GM23338 (cell line): ENCODE data around the gene SYT12. TPM values are rescaled to one million over a fixed set of nuclear protein-coding genes. Genes with fewer than 3 reads are reported as not detected.

Source experiments
- ATAC-seq: fragments of 200-7000 bp; cut with Tn5 transposase; 3 replicates; pipeline ENCODE4 v1.9.1; 2020
- DNase-seq: peaks from one replicate; pipeline ENCODE4 v3.0.0-alpha.2; 2015; ENCODE audit warnings: low spot score
- H2AFZ ChIP-seq: fragments of 200-600 bp; sonication (generic); 2 replicates; pipeline ENCODE4 v1.8.0; 2016; ENCODE audit warnings: antibody characterized with exemption, mild to moderate bottlenecking, moderate library complexity
- H3F3A ChIP-seq: fragments of 200-600 bp; sonication (generic); replicated peaks from 2 replicates; pipeline ENCODE4 v1.8.0; 2017; ENCODE audit warnings: antibody characterized with exemption, mixed run types, low read depth
- H3K27ac ChIP-seq: fragments of 200-600 bp; sonication (generic); 2 replicates; pipeline ENCODE4 v1.6.1; 2016; ENCODE audit warnings: low read depth
- H3K27me3 ChIP-seq: fragments of 200-600 bp; sonication (generic); 2 replicates; pipeline ENCODE4 v1.8.0; 2016; ENCODE audit warnings: mild to moderate bottlenecking, mixed run types, moderate library complexity; ENCODE audit not compliant: insufficient read depth
- H3K36me3 ChIP-seq: fragments of 200-600 bp; sonication (generic); 2 replicates; pipeline ENCODE4 v1.8.0; 2016; ENCODE audit warnings: mild to moderate bottlenecking; ENCODE audit not compliant: insufficient read depth
- H3K4me1 ChIP-seq: fragments of 200-600 bp; sonication (generic); 2 replicates; pipeline ENCODE4 v1.8.0; 2016; ENCODE audit warnings: mild to moderate bottlenecking, moderate library complexity; ENCODE audit not compliant: insufficient read depth
- H3K4me2 ChIP-seq: fragments of 200-600 bp; sonication (generic); 2 replicates; pipeline ENCODE4 v1.7.1; 2017; ENCODE audit warnings: mixed run types
- H3K4me3 ChIP-seq: fragments of 200-600 bp; sonication (generic); 2 replicates; pipeline ENCODE4 v1.6.1; 2016; ENCODE audit warnings: mixed run types
- H3K79me2 ChIP-seq: fragments of 200-600 bp; sonication (generic); replicated peaks from 2 replicates; pipeline ENCODE4 v1.8.0; 2017; ENCODE audit warnings: mild to moderate bottlenecking; ENCODE audit not compliant: insufficient read depth
- H3K9me2 ChIP-seq: fragments of 200-600 bp; sonication (generic); 2 replicates; pipeline ENCODE4 v1.8.0; 2017; ENCODE audit not compliant: insufficient read depth
- H4K20me1 ChIP-seq: fragments of 200-600 bp; sonication (generic); replicated peaks from 2 replicates; pipeline ENCODE4 v1.8.0; 2017; ENCODE audit warnings: mild to moderate bottlenecking; ENCODE audit not compliant: insufficient read depth
- H3K27ac Mint-ChIP-seq: 2 replicates; pipeline ENCODE4 v1.8.0; 2020; ENCODE audit warnings: inconsistent platforms, mild to moderate bottlenecking, moderate library complexity, mixed read lengths
- H3K27me3 Mint-ChIP-seq: 3 replicates; pipeline ENCODE4 v1.8.0; 2022; ENCODE audit warnings: low read depth, mild to moderate bottlenecking, moderate library complexity, mixed read lengths, inconsistent platforms; ENCODE audit not compliant: insufficient read depth, poor library complexity
- H3K36me3 Mint-ChIP-seq: 3 replicates; pipeline ENCODE4 v1.8.0; 2021; ENCODE audit warnings: low read depth, mild to moderate bottlenecking, inconsistent platforms, moderate library complexity, mixed read lengths
- H3K4me1 Mint-ChIP-seq: 3 replicates; pipeline ENCODE4 v1.8.0; 2020; ENCODE audit warnings: mild to moderate bottlenecking, inconsistent platforms, mixed read lengths
- H3K4me3 Mint-ChIP-seq: 3 replicates; pipeline ENCODE4 v1.8.0; 2021; ENCODE audit warnings: moderate library complexity, mild to moderate bottlenecking, inconsistent platforms, mixed read lengths
- H3K9me3 Mint-ChIP-seq: 3 replicates; pipeline ENCODE4 v1.8.0; 2020; ENCODE audit warnings: moderate library complexity, mild to moderate bottlenecking, inconsistent platforms, mixed read lengths
- EZH2phosphoT487 ChIP-seq: fragments of 200-600 bp; sonication (generic); IDR thresholded peaks from one replicate; pipeline ENCODE4 v1.8.1; 2018; ENCODE audit warnings: antibody characterized with exemption; ENCODE audit not compliant: unreplicated experiment
- JUNB ChIP-seq: IDR thresholded peaks from one replicate; pipeline ENCODE4 v1.6.1; 2016; ENCODE audit warnings: antibody characterized with exemption; ENCODE audit not compliant: unreplicated experiment
- NANOG ChIP-seq: IDR thresholded peaks from 2 replicates; pipeline ENCODE4 v1.6.1; 2016; ENCODE audit warnings: antibody characterized with exemption, borderline replicate concordance
- POLR2AphosphoS5 ChIP-seq: IDR thresholded peaks from 2 replicates; pipeline ENCODE4 v1.6.1; 2016; ENCODE audit warnings: antibody characterized with exemption, low read depth
- ZNF114 ChIP-seq: fragments of 250-450 bp; sonication (Bioruptor Pico); IDR thresholded peaks from 2 replicates; pipeline ENCODE4 v1.5.0; 2020; ENCODE audit warnings: mild to moderate bottlenecking, moderate library complexity
- polyA plus RNA-seq: library from polyadenylated mRNA; unstranded; fragments of >200 nt; fragmentation: Nextera tagmentation; extraction: Ambion mirVana; gene quantifications from 2 replicates; pipeline ENCODE4 v1.2.1, GENCODE V29; 2016
- total RNA-seq: library from RNA; depleted of rRNA; stranded (reverse); fragments of >200 nt; shearing (Covaris generic); gene quantifications from 2 replicates; pipeline ENCODE4 v1.2.3, GENCODE V29; 2014
- TF ChIP-seq, protein P1 (sequence below): fragments of 250-450 bp; sonication (Bioruptor Pico); IDR thresholded peaks from 2 replicates; pipeline ENCODE4 v1.5.0; 2020; ENCODE audit warnings: mild to moderate bottlenecking, moderate library complexity
- TF ChIP-seq, protein P2 (sequence below): IDR thresholded peaks from one replicate; pipeline ENCODE4 v1.6.1; 2018; ENCODE audit warnings: antibody characterized with exemption; ENCODE audit not compliant: unreplicated experiment
- TF ChIP-seq, protein P3 (sequence below): IDR thresholded peaks from 2 replicates; pipeline ENCODE4 v1.6.1; 2016; ENCODE audit warnings: antibody characterized with exemption

The SYT12 gene
- total and polyA plus RNA-seq, 2 experiments from 2014 or later = 0.92 to 2.5 TPM

DNA sequence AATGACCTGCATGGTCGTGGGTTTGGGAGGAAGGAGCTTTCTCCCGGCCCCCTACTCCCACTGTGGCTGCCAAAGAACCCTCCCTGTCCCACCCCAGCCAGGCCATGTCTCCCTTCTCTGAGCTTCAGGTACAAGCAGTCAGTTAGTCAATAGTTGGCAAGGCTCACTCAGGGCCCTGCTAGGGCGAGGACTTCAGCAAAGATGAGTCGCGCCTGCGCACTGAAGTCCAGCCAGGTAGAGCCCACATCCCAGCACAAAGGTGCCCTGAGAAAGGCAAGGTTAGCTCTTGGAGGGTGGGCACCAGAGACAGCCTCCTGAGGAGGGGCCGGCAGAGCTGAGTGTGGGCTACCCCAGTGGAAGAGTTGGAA, 36.8 kb upstream of the SYT12 start (continued):
- TF ChIP-seq, protein P1, sequence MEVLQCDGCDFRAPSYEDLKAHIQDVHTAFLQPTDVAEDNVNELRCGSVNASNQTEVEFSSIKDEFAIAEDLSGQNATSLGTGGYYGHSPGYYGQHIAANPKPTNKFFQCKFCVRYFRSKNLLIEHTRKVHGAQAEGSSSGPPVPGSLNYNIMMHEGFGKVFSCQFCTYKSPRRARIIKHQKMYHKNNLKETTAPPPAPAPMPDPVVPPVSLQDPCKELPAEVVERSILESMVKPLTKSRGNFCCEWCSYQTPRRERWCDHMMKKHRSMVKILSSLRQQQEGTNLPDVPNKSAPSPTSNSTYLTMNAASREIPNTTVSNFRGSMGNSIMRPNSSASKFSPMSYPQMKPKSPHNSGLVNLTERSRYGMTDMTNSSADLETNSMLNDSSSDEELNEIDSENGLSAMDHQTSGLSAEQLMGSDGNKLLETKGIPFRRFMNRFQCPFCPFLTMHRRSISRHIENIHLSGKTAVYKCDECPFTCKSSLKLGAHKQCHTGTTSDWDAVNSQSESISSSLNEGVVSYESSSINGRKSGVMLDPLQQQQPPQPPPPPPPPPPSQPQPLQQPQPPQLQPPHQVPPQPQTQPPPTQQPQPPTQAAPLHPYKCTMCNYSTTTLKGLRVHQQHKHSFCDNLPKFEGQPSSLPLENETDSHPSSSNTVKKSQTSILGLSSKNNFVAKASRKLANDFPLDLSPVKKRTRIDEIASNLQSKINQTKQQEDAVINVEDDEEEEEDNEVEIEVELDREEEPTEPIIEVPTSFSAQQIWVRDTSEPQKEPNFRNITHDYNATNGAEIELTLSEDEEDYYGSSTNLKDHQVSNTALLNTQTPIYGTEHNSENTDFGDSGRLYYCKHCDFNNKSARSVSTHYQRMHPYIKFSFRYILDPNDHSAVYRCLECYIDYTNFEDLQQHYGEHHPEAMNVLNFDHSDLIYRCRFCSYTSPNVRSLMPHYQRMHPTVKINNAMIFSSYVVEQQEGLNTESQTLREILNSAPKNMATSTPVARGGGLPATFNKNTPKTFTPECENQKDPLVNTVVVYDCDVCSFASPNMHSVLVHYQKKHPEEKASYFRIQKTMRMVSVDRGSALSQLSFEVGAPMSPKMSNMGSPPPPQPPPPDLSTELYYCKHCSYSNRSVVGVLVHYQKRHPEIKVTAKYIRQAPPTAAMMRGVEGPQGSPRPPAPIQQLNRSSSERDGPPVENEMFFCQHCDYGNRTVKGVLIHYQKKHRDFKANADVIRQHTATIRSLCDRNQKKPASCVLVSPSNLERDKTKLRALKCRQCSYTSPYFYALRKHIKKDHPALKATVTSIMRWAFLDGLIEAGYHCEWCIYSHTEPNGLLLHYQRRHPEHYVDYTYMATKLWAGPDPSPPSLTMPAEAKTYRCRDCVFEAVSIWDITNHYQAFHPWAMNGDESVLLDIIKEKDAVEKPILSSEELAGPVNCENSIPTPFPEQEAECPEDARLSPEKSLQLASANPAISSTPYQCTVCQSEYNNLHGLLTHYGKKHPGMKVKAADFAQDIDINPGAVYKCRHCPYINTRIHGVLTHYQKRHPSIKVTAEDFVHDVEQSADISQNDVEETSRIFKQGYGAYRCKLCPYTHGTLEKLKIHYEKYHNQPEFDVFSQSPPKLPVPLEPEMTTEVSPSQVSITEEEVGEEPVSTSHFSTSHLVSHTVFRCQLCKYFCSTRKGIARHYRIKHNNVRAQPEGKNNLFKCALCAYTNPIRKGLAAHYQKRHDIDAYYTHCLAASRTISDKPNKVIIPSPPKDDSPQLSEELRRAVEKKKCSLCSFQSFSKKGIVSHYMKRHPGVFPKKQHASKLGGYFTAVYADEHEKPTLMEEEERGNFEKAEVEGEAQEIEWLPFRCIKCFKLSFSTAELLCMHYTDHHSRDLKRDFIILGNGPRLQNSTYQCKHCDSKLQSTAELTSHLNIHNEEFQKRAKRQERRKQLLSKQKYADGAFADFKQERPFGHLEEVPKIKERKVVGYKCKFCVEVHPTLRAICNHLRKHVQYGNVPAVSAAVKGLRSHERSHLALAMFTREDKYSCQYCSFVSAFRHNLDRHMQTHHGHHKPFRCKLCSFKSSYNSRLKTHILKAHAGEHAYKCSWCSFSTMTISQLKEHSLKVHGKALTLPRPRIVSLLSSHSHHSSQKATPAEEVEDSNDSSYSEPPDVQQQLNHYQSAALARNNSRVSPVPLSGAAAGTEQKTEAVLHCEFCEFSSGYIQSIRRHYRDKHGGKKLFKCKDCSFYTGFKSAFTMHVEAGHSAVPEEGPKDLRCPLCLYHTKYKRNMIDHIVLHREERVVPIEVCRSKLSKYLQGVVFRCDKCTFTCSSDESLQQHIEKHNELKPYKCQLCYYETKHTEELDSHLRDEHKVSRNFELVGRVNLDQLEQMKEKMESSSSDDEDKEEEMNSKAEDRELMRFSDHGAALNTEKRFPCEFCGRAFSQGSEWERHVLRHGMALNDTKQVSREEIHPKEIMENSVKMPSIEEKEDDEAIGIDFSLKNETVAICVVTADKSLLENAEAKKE (CRISPR knock-in tag) = no peak
- no peak for TF ChIP-seq ZNF114 (CRISPR knock-in tag)
- TF ChIP-seq, protein P2, sequence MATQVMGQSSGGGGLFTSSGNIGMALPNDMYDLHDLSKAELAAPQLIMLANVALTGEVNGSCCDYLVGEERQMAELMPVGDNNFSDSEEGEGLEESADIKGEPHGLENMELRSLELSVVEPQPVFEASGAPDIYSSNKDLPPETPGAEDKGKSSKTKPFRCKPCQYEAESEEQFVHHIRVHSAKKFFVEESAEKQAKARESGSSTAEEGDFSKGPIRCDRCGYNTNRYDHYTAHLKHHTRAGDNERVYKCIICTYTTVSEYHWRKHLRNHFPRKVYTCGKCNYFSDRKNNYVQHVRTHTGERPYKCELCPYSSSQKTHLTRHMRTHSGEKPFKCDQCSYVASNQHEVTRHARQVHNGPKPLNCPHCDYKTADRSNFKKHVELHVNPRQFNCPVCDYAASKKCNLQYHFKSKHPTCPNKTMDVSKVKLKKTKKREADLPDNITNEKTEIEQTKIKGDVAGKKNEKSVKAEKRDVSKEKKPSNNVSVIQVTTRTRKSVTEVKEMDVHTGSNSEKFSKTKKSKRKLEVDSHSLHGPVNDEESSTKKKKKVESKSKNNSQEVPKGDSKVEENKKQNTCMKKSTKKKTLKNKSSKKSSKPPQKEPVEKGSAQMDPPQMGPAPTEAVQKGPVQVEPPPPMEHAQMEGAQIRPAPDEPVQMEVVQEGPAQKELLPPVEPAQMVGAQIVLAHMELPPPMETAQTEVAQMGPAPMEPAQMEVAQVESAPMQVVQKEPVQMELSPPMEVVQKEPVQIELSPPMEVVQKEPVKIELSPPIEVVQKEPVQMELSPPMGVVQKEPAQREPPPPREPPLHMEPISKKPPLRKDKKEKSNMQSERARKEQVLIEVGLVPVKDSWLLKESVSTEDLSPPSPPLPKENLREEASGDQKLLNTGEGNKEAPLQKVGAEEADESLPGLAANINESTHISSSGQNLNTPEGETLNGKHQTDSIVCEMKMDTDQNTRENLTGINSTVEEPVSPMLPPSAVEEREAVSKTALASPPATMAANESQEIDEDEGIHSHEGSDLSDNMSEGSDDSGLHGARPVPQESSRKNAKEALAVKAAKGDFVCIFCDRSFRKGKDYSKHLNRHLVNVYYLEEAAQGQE = no peak

DNA sequence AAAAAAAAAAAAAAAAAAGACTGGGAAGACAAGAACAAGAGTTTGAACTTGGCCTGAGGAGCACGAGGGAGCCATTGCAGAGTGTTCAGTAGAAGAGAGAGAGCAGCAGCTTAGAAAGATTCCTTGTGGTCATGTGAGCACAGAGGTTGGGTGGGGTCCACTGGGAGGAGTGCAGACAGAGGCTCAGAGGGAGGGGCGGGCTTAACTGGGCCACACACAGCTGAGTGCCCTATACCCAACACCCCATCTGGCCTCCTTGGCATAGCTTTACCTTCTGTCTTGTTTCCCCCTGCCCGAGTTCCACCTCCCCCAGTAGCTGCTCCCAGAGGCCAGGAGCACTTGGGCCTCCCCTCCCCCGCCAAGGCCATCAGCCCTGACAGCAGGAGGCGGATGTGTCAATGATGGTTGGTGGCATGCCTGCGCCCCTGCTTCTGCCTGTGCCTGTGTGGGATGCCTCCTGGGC, 35.7 kb upstream of the SYT12 start:
- DNase-seq = peak; percentile 68
- no peaks in the 10 kb centered on the region for H3K36me3 ChIP-seq
- H3K9me2 ChIP-seq = no peaks in the 10 kb centered on the region
- no peak overlapping the region for H3K27ac ChIP-seq
- H3K4me2 ChIP-seq = peak overlapping the region; percentile 65; the same call in 1 of the 2 replicates
- H3K27ac Mint-ChIP-seq = no peak overlapping the region; the same call in 1 of the 2 replicates
- H2AFZ ChIP-seq = peak overlapping the region; percentile 52; the same call in 1 of the 2 replicates
- peak overlapping the region; percentile 46; the same call in 1 of the 3 replicates for H3K4me3 Mint-ChIP-seq
- peaks cover 9% of the 10 kb centered on the region for H3K9me3 Mint-ChIP-seq
- no peaks in the 10 kb centered on the region for H4K20me1 ChIP-seq
- no peaks in the 10 kb centered on the region for H3K27me3 ChIP-seq
- peaks cover 30% of the 10 kb centered on the region for H3K4me1 Mint-ChIP-seq
- no peaks in the 10 kb centered on the region for H3K79me2 ChIP-seq
- peaks cover 10% of the 10 kb centered on the region; the same call in 1 of the 2 replicates for H3K4me1 ChIP-seq
- H3F3A ChIP-seq = no peaks in the 10 kb centered on the region
- H3K4me3 ChIP-seq = 0 out of 2 replicates have a peak overlapping the region, but pooled peaks have one; percentile 21
- peaks cover 16% of the 10 kb centered on the region for H3K27me3 Mint-ChIP-seq
- peak; percentile 72 for ATAC-seq
- H3K36me3 Mint-ChIP-seq = peaks cover 12% of the 10 kb centered on the region; the same call in 1 of the 3 replicates
- no peak for TF ChIP-seq JUNB
- TF ChIP-seq, protein P3, sequence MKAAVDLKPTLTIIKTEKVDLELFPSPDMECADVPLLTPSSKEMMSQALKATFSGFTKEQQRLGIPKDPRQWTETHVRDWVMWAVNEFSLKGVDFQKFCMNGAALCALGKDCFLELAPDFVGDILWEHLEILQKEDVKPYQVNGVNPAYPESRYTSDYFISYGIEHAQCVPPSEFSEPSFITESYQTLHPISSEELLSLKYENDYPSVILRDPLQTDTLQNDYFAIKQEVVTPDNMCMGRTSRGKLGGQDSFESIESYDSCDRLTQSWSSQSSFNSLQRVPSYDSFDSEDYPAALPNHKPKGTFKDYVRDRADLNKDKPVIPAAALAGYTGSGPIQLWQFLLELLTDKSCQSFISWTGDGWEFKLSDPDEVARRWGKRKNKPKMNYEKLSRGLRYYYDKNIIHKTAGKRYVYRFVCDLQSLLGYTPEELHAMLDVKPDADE = peak; percentile 69; the same call in 1 of the 2 replicates
- peak; percentile 80; the same call in 1 of the 2 replicates for TF ChIP-seq NANOG
- TF ChIP-seq, protein P2 = no peak
- no peak for TF ChIP-seq POLR2AphosphoS5
- no peak for TF ChIP-seq EZH2phosphoT487
